ENCODE data around the gene TMEM72. TPM values are rescaled to one million over a fixed set of nuclear protein-coding genes. Genes with fewer than 3 reads are reported as not detected.

The TMEM72 gene
- total RNA-seq, 1 experiment from 2014 or later, result not detected

DNA sequence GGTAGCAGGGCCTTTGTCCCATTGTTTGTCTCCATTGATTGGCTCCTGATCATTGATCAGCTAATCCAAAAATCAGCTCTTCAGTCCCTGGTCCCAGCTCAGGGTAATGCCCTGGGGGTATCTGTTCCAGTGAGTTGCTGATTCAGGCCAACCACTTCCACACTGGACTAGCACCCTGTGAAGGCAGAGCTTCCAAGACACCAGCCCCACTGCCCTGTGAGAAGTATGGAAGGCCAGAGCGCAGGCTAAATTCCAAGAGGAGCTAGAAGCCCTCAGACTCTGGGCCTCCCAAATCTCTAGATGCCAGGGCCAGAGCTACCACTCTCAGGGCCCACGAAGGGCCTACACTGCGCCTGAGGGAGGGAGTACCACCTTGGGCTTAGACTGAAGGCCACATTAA is 10.4 kb downstream of the TMEM72 start:
- H3K27me3 ChIP-seq (ENCODE audit: insufficient read depth, low read depth), result peaks cover 55% of the 10 kb centered on the region
- intact Hi-C loops (cut with micrococcal nuclease; ENCODE audit: unreplicated experiment), result no loop called here
- H3K4me3 ChIP-seq, result no peak overlapping the region
- TF ChIP-seq EZH2 (IDR thresholded peaks at IDR 0.05; ENCODE audit: low read depth) (no peak), CTCF (conservative IDR thresholded peaks at IDR 0.05) (no peak)
- no peaks in the 10 kb centered on the region for H3F3A ChIP-seq (ENCODE audit: insufficient read depth, low read depth)
- no peaks in the 10 kb centered on the region for H3K9me2 ChIP-seq (ENCODE audit: insufficient read depth)
- no peak overlapping the region for H3K4me2 ChIP-seq
- ChIA-PET CTCF (no interaction called here), POLR2A (ENCODE audit: unreplicated experiment) (no interaction called here)
- BruUV-seq (replicated peaks), result no TSS peak
- no peaks in the 10 kb centered on the region for H3K4me1 ChIP-seq (replicated peaks; ENCODE audit: insufficient read depth)
- 0 out of 2 replicates have a peak, but pooled peaks cover 4% of the 10 kb centered on the region for H3K9me3 ChIP-seq (ENCODE audit: insufficient read depth, low read depth)
- H3K27ac ChIP-seq, result no peak overlapping the region
- no peaks in the 10 kb centered on the region for H3K36me3 ChIP-seq (ENCODE audit: low read depth)
- no peak for DNase-seq
- no peaks in the 10 kb centered on the region for H3K79me2 ChIP-seq (ENCODE audit: low read depth)
- H4K20me1 ChIP-seq (ENCODE audit: insufficient read depth), result no peaks in the 10 kb centered on the region
- H2AFZ ChIP-seq, result no peak overlapping the region

- TF ChIP-seq EZH2 (IDR thresholded peaks at IDR 0.05; ENCODE audit: low read depth), result no peak
- no peak for TF ChIP-seq CTCF (conservative IDR thresholded peaks at IDR 0.05)
- Histone ChIP-seq H2AFZ (no peak overlapping the region), H4K20me1 (ENCODE audit: insufficient read depth) (no peaks in the 10 kb centered on the region), H3K9me3 (ENCODE audit: insufficient read depth, low read depth) (0 out of 2 replicates have a peak, but pooled peaks cover 4% of the 10 kb centered on the region), H3K9me2 (ENCODE audit: insufficient read depth) (no peaks in the 10 kb centered on the region), H3K4me1 (replicated peaks; ENCODE audit: insufficient read depth) (no peaks in the 10 kb centered on the region), H3K27ac (no peak overlapping the region), H3K4me2 (no peak overlapping the region), H3K27me3 (ENCODE audit: insufficient read depth, low read depth) (peaks cover 50% of the 10 kb centered on the region), H3K4me3 (no peak overlapping the region), H3K79me2 (ENCODE audit: low read depth) (no peaks in the 10 kb centered on the region), H3K36me3 (ENCODE audit: low read depth) (no peaks in the 10 kb centered on the region), H3F3A (ENCODE audit: insufficient read depth, low read depth) (no peaks in the 10 kb centered on the region)
- BruUV-seq (replicated peaks), result no TSS peak
- CTCF ChIA-PET, result no interaction called here
- POLR2A ChIA-PET (ENCODE audit: unreplicated experiment), result no interaction called here
- DNase-seq, result no peak
- intact Hi-C loops (cut with micrococcal nuclease; ENCODE audit: unreplicated experiment), result no loop called here
Measured at GRCh38 chr10:44922021-44922420, 10.9 kb downstream of the TMEM72 start.

- intact Hi-C loops (cut with micrococcal nuclease; ENCODE audit: unreplicated experiment), result no loop called here
- Histone ChIP-seq H3K36me3 (ENCODE audit: low read depth) (no peaks in the 10 kb centered on the region), H3K79me2 (ENCODE audit: low read depth) (no peaks in the 10 kb centered on the region), H3K9me3 (ENCODE audit: insufficient read depth, low read depth) (0 out of 2 replicates have a peak, but pooled peaks cover 2% of the 10 kb centered on the region), H4K20me1 (ENCODE audit: insufficient read depth) (no peaks in the 10 kb centered on the region), H3K9me2 (ENCODE audit: insufficient read depth) (no peaks in the 10 kb centered on the region), H3F3A (ENCODE audit: insufficient read depth, low read depth) (no peaks in the 10 kb centered on the region), H2AFZ (no peak overlapping the region), H3K4me3 (no peak overlapping the region), H3K4me1 (replicated peaks; ENCODE audit: insufficient read depth) (no peaks in the 10 kb centered on the region), H3K27me3 (ENCODE audit: insufficient read depth, low read depth) (peaks cover 44% of the 10 kb centered on the region), H3K4me2 (no peak overlapping the region), H3K27ac (no peak overlapping the region)
- no peak for DNase-seq
- ChIA-PET POLR2A (ENCODE audit: unreplicated experiment) (no interaction called here), CTCF (no interaction called here)
- BruUV-seq (replicated peaks), result no TSS peak
- no peak for TF ChIP-seq EZH2 (IDR thresholded peaks at IDR 0.05; ENCODE audit: low read depth)
- TF ChIP-seq CTCF (conservative IDR thresholded peaks at IDR 0.05), result no peak
Measured at GRCh38 chr10:44922796-44923545, 11.8 kb downstream of the TMEM72 start.
